Nucleus accumbens (tissue), 56 donors: ENCODE measurements around the gene GTF3C1.

Experiments used
- DNase-seq, 56 donors: peaks; one replicate each; lab custom pipeline; 2025; lab: John Stamatoyannopoulos, UW

Gene GTF3C1

GRCh38 chr16:27489906-27490305 lies 59.8 kb downstream of the GTF3C1 start:
- no peak for DNase-seq

GRCh38 chr16:27489421-27489820 lies 60.3 kb downstream of the GTF3C1 start:
- DNase-seq = no peak

DNA sequence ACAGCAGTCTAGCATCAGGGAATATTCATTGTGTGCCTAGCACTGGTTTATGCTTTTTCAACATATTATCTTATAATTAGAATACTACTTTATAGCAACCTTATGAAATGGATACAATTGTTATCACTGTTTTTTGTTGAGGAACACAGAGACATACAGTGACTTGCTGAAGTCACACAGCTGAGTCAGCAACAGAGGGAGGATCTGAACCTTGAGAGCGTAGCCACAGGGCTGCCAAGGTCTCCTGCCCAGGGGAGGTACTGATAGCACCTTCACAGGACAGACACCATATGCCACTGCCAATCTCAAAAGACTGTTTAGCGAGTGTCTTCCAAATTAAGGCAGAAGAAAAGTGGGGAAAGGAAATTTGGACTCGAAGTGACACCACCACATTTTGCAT lies 63.0 kb downstream of the GTF3C1 start:
- DNase-seq = no peak

- DNase-seq = no peak
These were observed 63.4 kb downstream of the GTF3C1 start for GRCh38 chr16:27486344-27486743.

- no peak for DNase-seq
These were observed 63.9 kb downstream of the GTF3C1 start for GRCh38 chr16:27485811-27486210.

GRCh38 chr16:27485126-27485525 lies 64.6 kb downstream of the GTF3C1 start:
- no peak for DNase-seq

- no peak for DNase-seq
These were observed 66.1 kb downstream of the GTF3C1 start for GRCh38 chr16:27483624-27484023.

DNA sequence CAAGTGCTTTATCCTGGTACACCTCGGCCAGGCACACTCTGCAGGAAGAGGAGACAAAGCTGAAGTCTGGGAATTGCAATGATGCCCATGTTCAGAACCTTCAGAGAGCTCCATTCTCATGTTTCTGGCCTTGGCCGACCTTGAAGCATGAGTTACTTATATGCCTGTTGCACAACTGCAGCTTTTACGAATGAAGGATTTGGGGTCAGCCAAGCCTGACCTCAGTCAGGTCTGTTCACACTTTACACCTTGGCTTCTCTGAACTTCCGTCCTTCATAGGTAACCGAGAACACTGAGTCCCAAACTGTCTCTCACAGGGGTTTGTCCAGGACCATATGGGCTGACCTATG lies 66.7 kb downstream of the GTF3C1 start:
- no peak for DNase-seq

DNA sequence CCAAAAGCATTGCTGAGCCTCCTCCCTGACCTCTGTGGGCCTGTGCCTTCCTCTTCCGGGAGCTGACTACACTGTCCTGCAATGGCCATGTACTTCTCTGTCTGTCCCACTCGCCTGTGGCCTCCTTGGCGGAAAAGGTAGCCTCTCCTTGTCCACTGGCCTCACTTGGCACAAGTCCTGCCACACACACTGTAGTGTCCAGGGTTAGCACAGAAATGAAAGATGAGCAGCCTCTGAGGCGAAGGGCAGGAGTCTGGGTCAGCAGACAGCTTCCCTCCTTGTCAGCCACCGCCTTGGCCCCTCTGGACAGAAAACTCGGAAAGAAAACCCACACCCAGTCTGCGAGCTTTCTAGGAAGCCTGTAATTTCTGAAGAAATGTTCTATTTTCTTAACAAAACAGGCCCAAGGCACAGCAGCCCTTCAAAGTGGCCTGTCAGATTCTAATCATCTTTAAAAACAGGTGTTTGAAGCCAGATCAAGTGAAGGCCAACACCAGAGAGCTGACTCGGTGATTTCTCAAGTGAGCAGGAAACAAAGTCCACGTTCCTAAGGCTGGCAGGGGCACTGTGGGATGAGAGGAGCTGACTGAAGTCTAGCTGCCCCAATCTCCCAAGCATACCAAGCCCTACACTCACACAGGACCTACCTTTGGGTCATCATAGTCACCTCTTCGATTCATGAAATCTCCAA lies 67.2 kb downstream of the GTF3C1 start:
- DNase-seq = no peak

DNA sequence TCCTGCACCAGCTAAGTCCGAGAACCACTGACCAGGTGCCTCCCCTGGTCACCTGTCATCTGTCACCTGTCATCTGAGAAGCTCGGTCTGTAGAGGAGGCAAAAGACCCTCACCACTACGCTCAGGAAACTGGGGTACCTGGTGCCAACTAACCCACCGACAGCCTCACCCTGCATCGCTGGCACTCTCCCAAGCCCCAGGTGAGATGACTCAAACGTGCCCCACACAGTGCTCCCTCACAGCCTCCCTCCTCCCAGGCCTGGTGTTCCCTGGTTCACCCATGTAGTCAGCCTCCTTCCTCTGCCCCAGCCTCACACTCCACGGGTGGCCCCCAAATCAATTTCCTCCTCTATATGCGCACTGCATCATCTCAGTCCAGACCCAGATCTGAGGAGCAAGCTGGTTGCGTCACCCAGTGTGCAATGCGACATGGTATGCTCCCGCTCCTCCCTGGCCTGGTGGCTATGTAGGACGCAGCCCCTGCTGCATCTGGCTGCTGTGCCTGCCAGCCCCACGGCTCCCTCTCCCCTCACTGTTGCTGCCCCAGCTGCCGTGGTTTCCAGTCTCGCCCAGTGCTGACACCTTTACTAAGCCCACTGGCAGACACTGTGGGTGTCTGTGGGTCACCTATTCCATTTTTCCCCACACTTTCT lies 68.3 kb downstream of the GTF3C1 start:
- no peak for DNase-seq

- no peak for DNase-seq
These were observed 69.0 kb downstream of the GTF3C1 start for GRCh38 chr16:27480761-27481160.

- no peak for DNase-seq
These were observed 73.5 kb downstream of the GTF3C1 start for GRCh38 chr16:27476240-27476639.

- DNase-seq = no peak
These were observed 74.2 kb downstream of the GTF3C1 start for GRCh38 chr16:27475561-27475960.

- no peak for DNase-seq
These were observed 74.8 kb downstream of the GTF3C1 start for GRCh38 chr16:27474921-27475320.

- no peak for DNase-seq
These were observed 75.7 kb downstream of the GTF3C1 start for GRCh38 chr16:27474041-27474440.

- DNase-seq = no peak
These were observed 76.4 kb downstream of the GTF3C1 start for GRCh38 chr16:27473101-27473900.

GRCh38 chr16:27472091-27473020 lies 77.4 kb downstream of the GTF3C1 start:
- no peak for DNase-seq

DNA sequence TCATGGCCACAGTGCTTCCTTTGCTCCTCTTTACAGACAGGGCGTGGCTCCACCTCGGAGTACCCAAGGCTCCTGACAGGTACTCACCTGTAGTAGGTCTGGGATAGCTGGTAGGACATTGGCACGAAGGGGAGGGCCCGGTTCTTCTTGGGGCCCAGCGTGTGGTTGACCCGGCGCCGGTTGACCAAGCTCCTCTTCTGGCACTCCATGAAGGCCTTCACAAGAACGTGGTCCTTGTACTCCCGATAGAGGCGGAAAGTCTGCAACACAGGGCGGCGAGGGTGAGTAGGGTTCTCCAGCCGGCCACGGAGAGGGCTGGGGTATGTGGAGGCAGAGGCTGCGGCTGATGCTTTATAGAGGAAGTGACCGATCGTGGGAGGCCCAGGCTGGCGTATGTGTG lies 78.1 kb downstream of the GTF3C1 start:
- DNase-seq = no peak

DNA sequence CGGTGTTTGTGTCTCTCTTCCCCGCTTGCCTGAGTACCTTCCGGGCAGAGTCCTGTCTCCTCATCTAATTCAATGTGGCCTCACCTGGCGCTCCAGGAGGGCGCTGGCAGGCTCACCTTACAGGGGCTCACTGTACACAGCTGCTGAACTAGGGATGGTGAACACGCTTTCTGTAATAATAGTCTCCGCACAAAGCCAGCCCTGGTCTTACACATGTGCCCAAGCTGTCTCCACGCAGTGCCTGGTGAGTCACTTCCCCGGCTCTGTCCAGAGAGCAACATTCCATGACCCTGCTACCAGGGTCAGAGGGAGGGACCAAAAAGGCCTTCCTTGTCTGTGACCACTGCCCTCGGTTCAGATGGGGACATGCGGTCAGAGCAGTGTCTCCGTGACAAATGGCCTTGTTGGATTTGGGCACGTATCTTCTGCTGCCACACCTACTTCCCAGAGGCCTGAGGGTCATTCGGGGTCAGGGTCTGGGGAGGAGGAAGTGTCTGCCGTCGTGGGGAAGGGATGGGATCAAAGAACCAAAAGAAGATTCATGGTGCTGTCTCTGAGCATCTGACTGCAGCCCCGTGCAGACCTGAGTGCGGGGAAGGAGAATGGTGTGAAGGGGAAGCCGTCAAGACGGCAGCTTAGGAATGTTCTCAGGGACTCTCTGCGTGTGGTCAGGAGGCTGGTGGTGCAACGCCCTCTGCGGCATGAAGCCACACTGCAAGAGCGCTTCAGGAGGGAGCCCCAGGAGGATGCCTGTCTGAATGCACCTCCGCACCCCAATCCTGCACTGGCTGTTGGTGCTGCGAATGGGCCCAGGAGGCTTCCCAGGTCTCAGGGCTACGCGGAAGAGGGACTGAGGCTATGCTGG lies 78.9 kb downstream of the GTF3C1 start:
- no peak for DNase-seq
